B cell (primary cell): ENCODE data around the gene ZFPL1. TPM values are rescaled to one million over a fixed set of nuclear protein-coding genes. Genes with fewer than 3 reads are reported as not detected.

Experiments
- ATAC-seq: fragments of 200-7000 bp; cut with Tn5 transposase; one replicate; pipeline ENCODE4 v1.10.0; 2021; ENCODE audit warnings: low read depth, mild to moderate bottlenecking, moderate number of reproducible peaks, moderate library complexity
- CTCF ChIA-PET: fragments of 350-600 bp; sonication (Branson Sonifier 250); formaldehyde crosslinking; loops from one replicate; lab custom pipeline; 2021; ENCODE audit warnings: antibody characterized with exemption, inconsistent platforms; lab: Charles Lee
- POLR2A ChIA-PET: fragments of 350-600 bp; sonication (Branson Sonifier 250); formaldehyde crosslinking; loops from one replicate; lab custom pipeline; 2021; ENCODE audit warnings: antibody characterized with exemption; lab: Charles Lee
- DNase-seq: peaks from one replicate; pipeline ENCODE4 v3.0.0; 2013
- H2AFZ ChIP-seq: 2 replicates; pipeline ENCODE4 v1.6.1; 2012; ENCODE audit warnings: mild to moderate bottlenecking, low read depth, low read length; ENCODE audit not compliant: insufficient read depth, poor library complexity, severe bottlenecking
- H3K27ac ChIP-seq, 2 donors: 1 replicate in 1 of 2; 2 replicates in 1 of 2; pipeline ENCODE4 v1.5.1; 2012 to 2013; ENCODE audit warnings: low read length in 2 of 2, mild to moderate bottlenecking in 2 of 2, moderate library complexity in 1 of 2
- H3K27me3 ChIP-seq, 4 experiments: fragments of 200-600 bp in 1 of 4; sonication (generic) in 1 of 4; replicated peaks in 1 of 4; 1 replicate in 2 of 4; 2 replicates in 2 of 4; pipeline versions ENCODE4 v1.6.1 to v1.7.0; 2013 to 2016; ENCODE audit warnings: low read length in 3 of 4, mild to moderate bottlenecking in 2 of 4, mixed read lengths in 1 of 4, moderate library complexity in 1 of 4; ENCODE audit not compliant: insufficient read depth in 4 of 4, control insufficient read depth in 3 of 4; ENCODE audit errors: control extremely low read depth in 1 of 4
- H3K36me3 ChIP-seq, 2 experiments: replicated peaks in 1 of 2; 1 replicate in 1 of 2; 2 replicates in 1 of 2; pipeline versions ENCODE4 v1.6.1 to v1.7.1; 2013; ENCODE audit warnings: low read length in 1 of 2; ENCODE audit not compliant: insufficient read depth in 2 of 2, control insufficient read depth in 1 of 2; ENCODE audit errors: control extremely low read depth in 1 of 2, extremely low read depth in 1 of 2
- H3K4me1 ChIP-seq, 2 donors: fragments of 200-600 bp in 1 of 2; sonication (generic) in 1 of 2; 1 replicate in 1 of 2; 2 replicates in 1 of 2; pipeline versions ENCODE4 v1.5.1 to v1.6.1; 2013 to 2017; ENCODE audit warnings: low read length in 2 of 2; ENCODE audit not compliant: control insufficient read depth in 2 of 2, insufficient read depth in 2 of 2
- H3K4me2 ChIP-seq: replicated peaks from 2 replicates; pipeline ENCODE3; 2012; ENCODE audit warnings: mild to moderate bottlenecking, low read depth, low read length; ENCODE audit not compliant: poor library complexity, severe bottlenecking
- H3K4me3 ChIP-seq, 5 experiments: fragments of 200-600 bp in 1 of 5; sonication (generic) in 1 of 5; 1 replicate in 3 of 5; 2 replicates in 2 of 5; pipeline versions ENCODE4 v1.5.1 to v1.7.0; 2011 to 2016; ENCODE audit warnings: low read length in 4 of 5, mild to moderate bottlenecking in 4 of 5, low read depth in 2 of 5, control low read depth in 1 of 5, moderate library complexity in 1 of 5; ENCODE audit not compliant: insufficient read depth in 1 of 5; ENCODE audit errors: control extremely low read depth in 1 of 5, extremely low read depth in 1 of 5
- H3K79me2 ChIP-seq: fragments of 200-600 bp; sonication (generic); one replicate; pipeline ENCODE4 v1.6.0; 2016; ENCODE audit warnings: low read length; ENCODE audit not compliant: control insufficient read depth, insufficient read depth
- H3K9ac ChIP-seq: fragments of 200-600 bp; sonication (generic); 2 replicates; pipeline ENCODE4 v1.6.1; 2017; ENCODE audit warnings: mild to moderate bottlenecking, low read length, moderate library complexity
- H3K9me3 ChIP-seq, 3 donors: one replicate each; pipeline versions ENCODE4 v1.6.1 to v1.7.1; 2013; ENCODE audit warnings: low read length in 2 of 3; ENCODE audit not compliant: control insufficient read depth in 2 of 3, insufficient read depth in 1 of 3; ENCODE audit errors: control extremely low read depth in 1 of 3
- H4K20me1 ChIP-seq: 2 replicates; pipeline ENCODE4 v1.6.0; 2012; ENCODE audit warnings: mild to moderate bottlenecking, low read length; ENCODE audit not compliant: insufficient read depth, control insufficient read depth, poor library complexity, severe bottlenecking
- H3K27ac Mint-ChIP-seq: one replicate; pipeline ENCODE4 v1.8.0; 2021; ENCODE audit warnings: mixed read lengths
- H3K27me3 Mint-ChIP-seq: one replicate; pipeline ENCODE4 v1.8.0; 2021; ENCODE audit warnings: mixed read lengths
- H3K4me1 Mint-ChIP-seq: one replicate; pipeline ENCODE4 v1.8.0; 2021; ENCODE audit warnings: mixed read lengths
- H3K4me3 Mint-ChIP-seq: one replicate; pipeline ENCODE4 v1.8.0; 2021; ENCODE audit warnings: mixed read lengths
- H3K9me3 Mint-ChIP-seq: one replicate; pipeline ENCODE4 v1.8.0; 2022; ENCODE audit warnings: mixed read lengths; ENCODE audit not compliant: insufficient read depth
- EZH2 ChIP-seq: IDR thresholded peaks from 2 replicates; pipeline ENCODE4 v1.6.1; 2012; ENCODE audit warnings: borderline replicate concordance, low read depth, mild to moderate bottlenecking, moderate library complexity, low read length; ENCODE audit not compliant: insufficient read depth, poor library complexity, severe bottlenecking
- WGBS: methylation state at CpG from one replicate; pipeline ENCODE4 v1.1.5; 2013; ENCODE audit warnings: missing lambda C conversion rate; ENCODE audit not compliant: insufficient coverage; 5-methylcytosine and 5-hydroxymethylcytosine counted together
- intact Hi-C: fragments of 100-400 bp; cut with micrococcal nuclease; formaldehyde crosslinking; loops from one replicate; pipeline ENCODE4 v1.10.0; 2022
- polyA plus RNA-seq: library from polyadenylated mRNA; depleted of rRNA; stranded (reverse); fragments of >200 nt; gene quantifications from 2 replicates; pipeline ENCODE4 v1.2.3, GENCODE V29; 2012
- total RNA-seq, 2 donors: library from RNA; stranded (reverse); fragments of 120-200 nt in 1 of 2; gene quantifications; 1 replicate in 1 of 2; 2 replicates in 1 of 2; pipeline versions ENCODE4 v1.2.3 to v1.2.4, GENCODE V29; 2013 to 2022
- TF ChIP-seq, protein P1 (sequence below): fragments of 200-600 bp; IDR thresholded peaks from one replicate; pipeline ENCODE4 v1.8.0; 2022; ENCODE audit warnings: antibody characterized with exemption, mild to moderate bottlenecking

The ZFPL1 gene
- total and polyA plus RNA-seq, 2 donors (not counting 1 experiment from before 2014, with no cell fraction given) = 57.3 to 79.2 TPM

GRCh38 chr11:65129649-65130441 lies 45.8 kb downstream of the ZFPL1 start:
- peak overlapping the region; percentile 99 for H3K27ac Mint-ChIP-seq
- intact Hi-C loops = loop anchor here (5.0 kb wide), 2 partner anchors 88 to 487 kb away; partner anchors contain the start of genes PCNX3 and SAC3D1
- ChIA-PET POLR2A (interaction anchor here (0.5 to 8.8 kb wide), 2 partner anchors 10 to 15 kb away, joined by 3 to 160 read pairs; partner anchors contain the start of genes FAU, MRPL49 and ZNHIT2), CTCF (interaction anchor here (0.7 to 3.8 kb wide), 7 partner anchors 8 to 52 kb away, joined by 3 to 30 read pairs (median 5); partner anchors contain the start of genes CAPN1, FAU, MRPL49 and TM7SF2)
- H3K4me1 ChIP-seq = peaks cover 32 to 59% of the 10 kb centered on the region in 2 donors
- peaks cover 92% of the 10 kb centered on the region for H4K20me1 ChIP-seq
- WGBS = 44% methylated on average over 6 of the region's 13 CpGs
- H3K27me3 Mint-ChIP-seq = no peaks in the 10 kb centered on the region
- peaks cover 73% of the 10 kb centered on the region for H3K79me2 ChIP-seq
- H3K9ac ChIP-seq = no peak overlapping the region
- no peaks in the 10 kb centered on the region for H3K9me3 ChIP-seq
- TF ChIP-seq, protein P1, sequence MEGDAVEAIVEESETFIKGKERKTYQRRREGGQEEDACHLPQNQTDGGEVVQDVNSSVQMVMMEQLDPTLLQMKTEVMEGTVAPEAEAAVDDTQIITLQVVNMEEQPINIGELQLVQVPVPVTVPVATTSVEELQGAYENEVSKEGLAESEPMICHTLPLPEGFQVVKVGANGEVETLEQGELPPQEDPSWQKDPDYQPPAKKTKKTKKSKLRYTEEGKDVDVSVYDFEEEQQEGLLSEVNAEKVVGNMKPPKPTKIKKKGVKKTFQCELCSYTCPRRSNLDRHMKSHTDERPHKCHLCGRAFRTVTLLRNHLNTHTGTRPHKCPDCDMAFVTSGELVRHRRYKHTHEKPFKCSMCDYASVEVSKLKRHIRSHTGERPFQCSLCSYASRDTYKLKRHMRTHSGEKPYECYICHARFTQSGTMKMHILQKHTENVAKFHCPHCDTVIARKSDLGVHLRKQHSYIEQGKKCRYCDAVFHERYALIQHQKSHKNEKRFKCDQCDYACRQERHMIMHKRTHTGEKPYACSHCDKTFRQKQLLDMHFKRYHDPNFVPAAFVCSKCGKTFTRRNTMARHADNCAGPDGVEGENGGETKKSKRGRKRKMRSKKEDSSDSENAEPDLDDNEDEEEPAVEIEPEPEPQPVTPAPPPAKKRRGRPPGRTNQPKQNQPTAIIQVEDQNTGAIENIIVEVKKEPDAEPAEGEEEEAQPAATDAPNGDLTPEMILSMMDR = no peak
- TF ChIP-seq EZH2 = no peak
- H3K4me1 Mint-ChIP-seq = peaks cover 49% of the 10 kb centered on the region
- no peaks in the 10 kb centered on the region for H3K9me3 Mint-ChIP-seq
- H3K4me2 ChIP-seq = peak overlapping the region; percentile 89
- no peak overlapping the region for H2AFZ ChIP-seq
- DNase-seq = peak; percentile 78
- ATAC-seq = no peak
- peak overlapping the region; percentile 34 to 99 for H3K27ac ChIP-seq
- peak overlapping the region; percentile 97 for H3K4me3 Mint-ChIP-seq
- H3K4me3 ChIP-seq = no peak overlapping the region
- H3K27me3 ChIP-seq = no peaks in the 10 kb centered on the region
- H3K36me3 ChIP-seq = peaks cover 3 to 75% of the 10 kb centered on the region in 2 experiments
